VCaP (cell line): ENCODE measurements around the gene ZHX3.

Experiments used
- H3K27ac ChIP-seq: fragments of 450-650 bp; 2 replicates; pipeline ENCODE4 v1.5.1; 2017
- CTCF ChIP-seq: fragments of 450-650 bp; conservative IDR thresholded peaks from 2 replicates; pipeline ENCODE4 v1.5.1; 2017; ENCODE audit warnings: mild to moderate bottlenecking, moderate library complexity

ZHX3 gene

GRCh38 chr20:41169791-41170351 lies 147.7 kb downstream of the ZHX3 start:
- TF ChIP-seq CTCF: no peak

GRCh38 chr20:41169162-41169690 lies 148.3 kb downstream of the ZHX3 start:
- no peak overlapping the region for H3K27ac ChIP-seq
- TF ChIP-seq CTCF: no peak

More at GRCh38 chr20:41169791-41170351, 147.7 kb downstream of the ZHX3 start:
- H3K27ac ChIP-seq: no peak overlapping the region

- H3K27ac ChIP-seq: no peak overlapping the region
- TF ChIP-seq CTCF: no peak
These were observed 149.0 kb downstream of the ZHX3 start for GRCh38 chr20:41168281-41169161.

- no peak overlapping the region for H3K27ac ChIP-seq
- no peak for TF ChIP-seq CTCF
These were observed 149.9 kb downstream of the ZHX3 start for GRCh38 chr20:41167481-41168253.

- H3K27ac ChIP-seq: no peak overlapping the region
- TF ChIP-seq CTCF: no peak
These were observed 150.4 kb downstream of the ZHX3 start for GRCh38 chr20:41167118-41167470.

GRCh38 chr20:41166201-41167117 lies 151.1 kb downstream of the ZHX3 start:
- no peak for TF ChIP-seq CTCF

More at GRCh38 chr20:41166201-41167117, 151.1 kb downstream of the ZHX3 start:
- no peak overlapping the region for H3K27ac ChIP-seq
